AG10803 (cell line): Measurements from ENCODE around the gene C12orf57.

Experiments
- DNase-seq: peaks from one replicate; pipeline ENCODE4 v3.0.0; 2010; ENCODE audit warnings: low read depth
- H3K4me3 ChIP-seq: 2 replicates; pipeline ENCODE4 v1.5.1; 2011; ENCODE audit warnings: mild to moderate bottlenecking, low read length, control low read depth
- TF ChIP-seq, protein P1 (sequence below): conservative IDR thresholded peaks from 2 replicates; pipeline ENCODE4 v1.5.1; 2011; ENCODE audit warnings: mild to moderate bottlenecking, low read length, control low read depth, inconsistent platforms

C12orf57 gene

DNA sequence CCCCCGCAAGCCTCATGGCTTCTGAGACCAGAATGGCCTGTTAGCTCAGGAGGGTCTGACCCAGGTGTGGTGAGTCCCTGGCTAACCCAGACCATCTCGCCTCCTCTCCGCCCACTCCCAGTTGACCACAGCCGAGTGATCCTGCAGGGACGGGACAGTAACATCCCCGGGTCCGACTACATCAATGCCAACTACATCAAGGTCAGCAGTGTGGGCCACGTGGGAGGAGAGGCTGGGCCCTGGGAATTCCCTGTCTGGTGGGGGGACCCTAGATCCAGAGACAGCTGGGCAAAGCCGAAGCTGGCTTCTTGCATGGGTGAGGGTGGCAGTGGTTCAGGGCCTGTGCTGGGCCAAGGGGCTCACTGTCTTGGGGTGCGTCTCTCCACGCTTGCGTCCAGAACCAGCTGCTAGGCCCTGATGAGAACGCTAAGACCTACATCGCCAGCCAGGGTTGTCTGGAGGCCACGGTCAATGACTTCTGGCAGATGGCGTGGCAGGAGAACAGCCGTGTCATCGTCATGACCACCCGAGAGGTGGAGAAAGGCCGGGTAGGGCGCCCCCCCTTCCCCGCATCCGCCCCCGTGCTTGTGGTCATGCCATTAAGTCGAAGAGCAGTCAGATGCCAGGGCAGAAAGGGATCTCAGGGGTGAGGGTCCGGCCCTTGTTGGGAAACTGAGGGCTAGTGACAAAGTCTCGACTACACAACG, 12.4 kb downstream of the C12orf57 start:
- no peak for DNase-seq
- H3K4me3 ChIP-seq = no peak overlapping the region
- TF ChIP-seq, protein P1, sequence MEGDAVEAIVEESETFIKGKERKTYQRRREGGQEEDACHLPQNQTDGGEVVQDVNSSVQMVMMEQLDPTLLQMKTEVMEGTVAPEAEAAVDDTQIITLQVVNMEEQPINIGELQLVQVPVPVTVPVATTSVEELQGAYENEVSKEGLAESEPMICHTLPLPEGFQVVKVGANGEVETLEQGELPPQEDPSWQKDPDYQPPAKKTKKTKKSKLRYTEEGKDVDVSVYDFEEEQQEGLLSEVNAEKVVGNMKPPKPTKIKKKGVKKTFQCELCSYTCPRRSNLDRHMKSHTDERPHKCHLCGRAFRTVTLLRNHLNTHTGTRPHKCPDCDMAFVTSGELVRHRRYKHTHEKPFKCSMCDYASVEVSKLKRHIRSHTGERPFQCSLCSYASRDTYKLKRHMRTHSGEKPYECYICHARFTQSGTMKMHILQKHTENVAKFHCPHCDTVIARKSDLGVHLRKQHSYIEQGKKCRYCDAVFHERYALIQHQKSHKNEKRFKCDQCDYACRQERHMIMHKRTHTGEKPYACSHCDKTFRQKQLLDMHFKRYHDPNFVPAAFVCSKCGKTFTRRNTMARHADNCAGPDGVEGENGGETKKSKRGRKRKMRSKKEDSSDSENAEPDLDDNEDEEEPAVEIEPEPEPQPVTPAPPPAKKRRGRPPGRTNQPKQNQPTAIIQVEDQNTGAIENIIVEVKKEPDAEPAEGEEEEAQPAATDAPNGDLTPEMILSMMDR = no peak

GRCh38 chr12:6957151-6957701, 13.4 kb downstream of the C12orf57 start:
- H3K4me3 ChIP-seq = no peak overlapping the region
- no peak for DNase-seq
- TF ChIP-seq, protein P1 = no peak

DNA sequence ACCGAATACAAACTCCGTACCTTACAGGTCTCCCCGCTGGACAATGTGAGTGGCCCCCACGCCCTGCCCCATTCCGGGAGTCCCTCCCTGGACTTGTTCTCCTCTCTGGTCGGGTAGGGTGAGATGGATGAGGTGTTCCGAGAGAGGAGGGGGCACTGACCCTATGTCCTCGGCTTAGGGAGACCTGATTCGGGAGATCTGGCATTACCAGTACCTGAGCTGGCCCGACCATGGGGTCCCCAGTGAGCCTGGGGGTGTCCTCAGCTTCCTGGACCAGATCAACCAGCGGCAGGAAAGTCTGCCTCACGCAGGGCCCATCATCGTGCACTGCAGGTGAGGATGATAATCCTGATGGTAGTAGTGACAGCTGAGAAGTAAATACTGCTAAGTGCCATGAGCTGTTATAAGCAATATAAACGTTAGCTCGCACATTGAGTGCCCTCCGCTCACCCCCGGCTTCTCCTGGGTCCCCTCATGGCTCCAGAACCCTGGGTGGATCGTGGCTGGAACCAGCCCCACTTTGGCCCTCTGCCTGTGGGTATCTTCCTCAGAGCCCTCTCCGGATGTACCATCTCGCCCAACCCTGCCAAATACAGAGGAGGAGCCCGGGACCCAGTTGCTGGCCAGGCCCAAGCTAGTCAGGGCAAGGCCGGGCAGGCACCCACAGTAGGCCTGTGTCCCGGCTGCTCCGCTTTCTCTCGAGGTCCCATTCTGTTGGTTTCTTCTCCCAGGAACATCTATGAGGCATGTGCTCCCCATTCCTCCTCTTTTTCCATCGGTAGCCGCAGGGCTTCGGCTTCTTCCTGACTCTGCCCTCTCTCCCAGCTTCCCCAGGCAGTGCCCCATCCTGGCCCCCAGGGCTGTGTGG, 14.2 kb downstream of the C12orf57 start:
- TF ChIP-seq, protein P1 = no peak
- DNase-seq = no peak
- H3K4me3 ChIP-seq = no peak overlapping the region

DNA sequence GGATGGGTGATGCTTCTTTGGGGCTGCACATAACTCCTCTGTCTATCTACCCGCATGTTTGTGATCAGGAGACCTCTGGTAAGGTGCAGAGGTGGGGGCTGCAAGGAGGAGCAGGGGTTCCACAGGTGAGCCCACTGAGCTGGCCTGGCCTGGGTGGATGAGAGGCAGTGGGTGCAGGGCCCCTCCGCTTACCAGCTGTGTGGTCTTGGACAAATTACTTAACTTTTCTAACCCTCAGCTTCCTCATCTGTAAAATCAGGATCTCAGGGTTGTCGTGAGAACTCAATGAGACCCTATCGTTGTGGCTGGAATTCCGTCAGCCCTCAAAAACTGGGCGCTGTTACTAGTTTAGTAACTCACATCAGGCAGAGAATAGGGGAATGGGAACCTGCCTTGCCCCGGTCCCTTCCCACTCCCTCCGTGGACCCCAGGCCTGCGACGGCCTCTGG, 14.8 kb downstream of the C12orf57 start:
- TF ChIP-seq, protein P1 = no peak
- DNase-seq = no peak
- no peak overlapping the region for H3K4me3 ChIP-seq

GRCh38 chr12:6959058-6959804, 15.4 kb downstream of the C12orf57 start:
- no peak overlapping the region for H3K4me3 ChIP-seq
- no peak for DNase-seq

More at GRCh38 chr12:6959058-6959804, 15.4 kb downstream of the C12orf57 start:
- TF ChIP-seq, protein P1 = no peak
